Activated CD8-positive, alpha-beta memory T cell treated with anti-CD3 and anti-CD28 coated beads, Interleukin-2, amount 50 U/mL, for 1 hour (primary cell): ENCODE data around the gene PSMG3.
"Not testable (repeated sequence)": the region's sequence is repeated elsewhere in the genome, so short reads cannot be mapped to it uniquely, and the experiment has no call there.

Experiments
- DNase-seq: peaks from one replicate; pipeline ENCODE4 v3.0.0-alpha.2; 2020; ENCODE audit errors: extremely low read depth

PSMG3 gene

DNA sequence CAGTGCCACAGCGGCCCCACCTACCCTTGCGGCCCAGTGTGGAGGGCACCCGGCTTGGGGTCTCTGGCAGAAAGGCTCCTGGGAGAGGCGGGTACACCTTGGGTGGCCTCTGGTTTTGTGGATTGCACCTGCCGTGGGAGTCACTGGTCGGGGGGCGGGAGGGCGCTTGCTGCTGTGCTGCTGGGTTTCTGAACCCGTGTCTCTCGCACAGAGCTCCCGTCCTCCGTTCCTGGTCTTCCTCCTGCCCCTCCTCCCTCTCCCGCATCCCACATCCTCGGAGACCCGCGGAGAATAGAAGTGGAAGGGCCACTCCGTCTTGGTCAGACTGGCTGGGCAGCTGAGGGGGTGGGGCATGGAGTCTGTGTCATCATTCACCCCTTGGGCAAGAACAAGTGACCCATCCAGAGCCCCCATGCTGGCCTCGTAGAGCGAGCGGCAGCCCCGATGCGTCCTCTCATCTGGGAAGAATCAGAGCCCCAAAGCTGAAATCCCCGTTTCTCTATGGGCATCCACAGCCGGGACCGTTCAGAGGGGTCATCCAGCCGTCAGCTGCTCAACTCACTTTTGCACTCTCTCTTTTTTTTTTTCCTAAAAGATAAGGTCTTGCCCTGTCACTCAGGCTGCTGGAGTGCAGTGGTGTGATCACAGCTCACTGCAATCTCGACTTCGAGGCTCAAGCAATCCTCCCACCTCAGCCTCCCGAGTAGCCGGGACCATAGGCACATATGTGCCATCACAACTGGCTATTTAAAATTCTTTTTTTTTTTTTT, 35.3 kb downstream of the PSMG3 start:
- no peak for DNase-seq

DNA sequence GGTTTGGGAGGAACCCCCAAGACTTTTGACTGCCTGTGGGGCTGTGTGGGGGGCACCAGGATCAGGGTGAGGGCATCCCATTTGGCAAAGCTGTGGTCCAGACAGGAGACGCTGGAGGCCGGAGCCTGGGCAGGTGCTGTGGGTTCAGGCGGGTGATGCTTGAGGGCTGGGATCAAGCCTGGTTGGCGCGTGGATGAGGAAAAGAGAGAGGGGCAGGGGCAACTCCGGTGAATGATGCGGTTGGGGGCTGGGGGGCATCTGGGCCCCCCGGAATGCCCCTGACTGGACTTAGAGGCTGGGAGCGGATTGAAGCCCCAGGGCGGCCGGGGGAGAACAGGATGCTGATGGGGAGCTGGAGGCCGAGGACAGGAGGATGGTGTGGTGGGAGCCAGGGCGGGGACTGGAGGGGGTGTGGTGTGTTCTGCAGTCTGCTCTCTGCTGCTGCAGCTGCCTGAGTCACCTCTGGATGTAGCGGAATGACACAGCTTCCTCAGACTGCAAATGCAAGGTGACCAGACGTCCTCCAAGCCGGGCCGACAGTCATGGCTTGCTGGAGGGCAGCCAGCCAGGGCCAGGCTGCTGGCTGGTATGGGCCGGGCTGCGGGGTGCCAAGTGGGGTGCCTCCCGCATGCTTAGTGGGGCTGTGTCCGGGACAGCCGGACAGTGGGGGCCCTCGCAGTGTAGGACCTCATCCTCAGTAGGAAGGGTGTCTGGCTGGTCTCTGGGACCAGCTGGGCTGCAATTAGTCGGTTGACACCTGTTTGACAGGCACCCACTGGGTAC, 36.1 kb downstream of the PSMG3 start:
- DNase-seq, result no peak

DNA sequence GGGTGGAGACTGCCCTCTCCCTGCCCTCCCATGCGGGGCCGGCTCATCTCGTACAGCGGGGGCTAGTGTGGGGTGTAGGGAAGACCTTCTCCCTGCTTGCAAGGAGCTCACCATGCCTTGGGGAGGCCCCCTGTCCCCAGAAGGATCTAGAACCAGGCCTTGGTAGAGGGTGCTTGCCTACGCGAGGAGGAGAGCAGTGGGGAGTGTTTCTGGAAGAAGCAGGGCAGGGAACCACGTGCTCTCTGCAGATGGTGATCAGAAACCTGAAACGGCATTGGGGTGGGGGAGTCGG, 36.6 kb downstream of the PSMG3 start:
- no peak for DNase-seq

DNA sequence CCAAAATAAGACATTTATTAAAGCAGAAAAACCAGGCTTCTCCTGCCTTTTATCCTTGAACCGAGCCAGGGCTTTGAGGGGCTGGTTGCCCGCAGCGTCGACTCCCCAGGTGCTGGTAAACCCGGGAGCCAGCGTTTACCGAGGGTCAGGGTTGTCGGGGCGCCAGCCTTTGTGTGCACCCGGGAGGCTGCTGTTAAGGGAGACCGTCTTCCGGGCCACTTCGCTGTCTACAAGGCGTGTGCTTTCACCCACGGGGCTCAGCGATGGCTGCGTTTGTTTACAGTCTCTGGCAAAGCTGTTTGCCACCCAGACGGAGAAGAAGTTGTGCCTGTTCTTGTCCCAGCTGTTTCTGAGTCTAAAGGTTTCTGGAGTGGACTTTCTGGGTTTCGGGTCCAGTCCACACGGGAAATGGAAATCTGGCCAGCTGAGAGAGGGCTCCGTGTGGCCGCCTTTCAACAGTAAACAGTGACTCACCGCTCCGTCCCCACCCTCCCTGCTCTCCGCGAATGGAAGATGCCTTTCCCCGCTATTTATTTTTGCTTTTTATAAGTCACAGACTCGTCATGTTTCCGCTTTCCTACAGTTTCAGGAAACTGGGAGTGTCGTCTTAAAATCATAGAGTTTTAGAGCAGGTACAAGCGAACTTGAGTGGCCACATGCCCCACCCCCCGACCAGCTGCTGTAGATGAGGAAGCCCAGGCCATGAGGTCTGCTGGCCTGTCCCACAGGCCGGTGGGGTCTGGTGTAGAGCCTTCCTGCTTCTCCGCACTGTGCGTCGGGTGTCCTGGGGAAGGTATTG, 37.2 kb downstream of the PSMG3 start:
- peak; percentile 52 for DNase-seq

DNA sequence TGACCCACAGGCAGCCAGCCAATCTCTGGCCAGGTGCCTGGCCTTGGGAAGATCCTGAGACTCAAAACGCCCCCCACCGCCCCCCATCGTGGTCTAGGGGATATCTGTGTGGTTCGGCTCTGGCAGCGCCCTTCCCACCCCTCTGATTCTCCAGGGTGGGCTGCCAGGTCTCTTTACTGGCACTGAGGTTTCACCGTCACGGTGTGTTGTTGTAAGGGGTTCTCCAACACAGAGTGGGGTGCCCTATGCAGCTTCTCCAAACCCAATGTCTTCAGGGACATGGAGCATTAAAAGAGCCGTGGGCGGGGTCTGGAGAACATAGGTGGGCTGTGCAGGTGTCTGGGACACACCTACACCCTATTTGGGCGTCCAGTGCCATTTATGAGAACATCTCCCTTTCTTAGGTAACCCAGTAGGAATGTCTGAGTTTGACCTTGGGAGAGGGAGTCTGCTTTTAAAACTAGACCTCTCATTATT, 37.8 kb downstream of the PSMG3 start:
- no peak for DNase-seq

DNA sequence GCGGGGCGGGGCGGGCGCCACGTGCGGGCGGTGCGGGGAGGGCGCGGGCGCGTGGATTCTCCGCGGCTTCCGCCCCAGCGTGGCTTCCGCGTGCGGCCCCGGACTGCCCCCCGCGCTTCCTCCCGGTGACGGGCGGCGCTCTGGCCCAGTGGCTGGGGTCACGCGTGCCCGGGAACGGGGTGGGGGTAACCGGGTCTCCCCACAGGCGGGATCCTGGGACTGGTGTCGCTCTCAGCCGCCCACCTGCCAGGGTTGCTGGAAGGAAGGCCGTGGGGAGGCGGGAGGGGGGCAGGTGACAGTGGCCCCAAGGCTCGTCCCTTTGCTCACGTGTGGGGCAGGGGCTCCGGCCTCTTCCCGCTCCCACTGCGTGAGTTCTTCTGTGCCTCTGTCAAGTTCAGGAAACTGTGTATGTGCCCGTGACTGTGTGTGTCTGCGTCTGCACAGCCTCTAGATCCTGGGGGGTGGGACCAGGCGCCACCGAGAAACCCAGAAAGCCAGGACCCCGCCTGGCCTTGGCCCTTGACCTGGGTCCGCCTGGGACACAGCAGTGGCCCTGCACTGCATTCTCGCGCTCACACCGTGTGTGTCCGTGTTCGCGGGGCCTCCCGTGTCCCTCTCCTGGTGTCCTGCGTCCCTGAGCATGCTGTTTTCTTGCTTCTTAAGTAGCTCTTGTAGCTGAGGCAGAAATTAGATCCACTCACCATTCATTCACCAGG, 38.4 kb downstream of the PSMG3 start:
- DNase-seq, result no peak

DNA sequence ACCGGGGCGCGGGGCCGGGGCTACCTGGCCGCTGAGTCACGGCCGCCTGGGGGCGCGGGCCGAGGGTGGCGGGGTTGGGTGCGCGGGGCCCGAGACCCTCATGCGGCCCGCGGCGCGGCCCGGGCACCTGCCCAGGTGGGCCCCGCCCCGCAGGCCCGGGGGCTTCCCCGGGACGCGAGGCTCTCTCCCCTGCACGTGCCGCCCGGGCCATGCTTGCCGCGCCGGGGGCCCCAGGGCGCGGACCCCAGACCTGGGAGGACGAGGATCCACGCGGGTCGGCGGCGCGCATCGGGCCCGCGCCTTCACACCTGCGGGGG, 38.9 kb downstream of the PSMG3 start:
- no peak for DNase-seq

DNA sequence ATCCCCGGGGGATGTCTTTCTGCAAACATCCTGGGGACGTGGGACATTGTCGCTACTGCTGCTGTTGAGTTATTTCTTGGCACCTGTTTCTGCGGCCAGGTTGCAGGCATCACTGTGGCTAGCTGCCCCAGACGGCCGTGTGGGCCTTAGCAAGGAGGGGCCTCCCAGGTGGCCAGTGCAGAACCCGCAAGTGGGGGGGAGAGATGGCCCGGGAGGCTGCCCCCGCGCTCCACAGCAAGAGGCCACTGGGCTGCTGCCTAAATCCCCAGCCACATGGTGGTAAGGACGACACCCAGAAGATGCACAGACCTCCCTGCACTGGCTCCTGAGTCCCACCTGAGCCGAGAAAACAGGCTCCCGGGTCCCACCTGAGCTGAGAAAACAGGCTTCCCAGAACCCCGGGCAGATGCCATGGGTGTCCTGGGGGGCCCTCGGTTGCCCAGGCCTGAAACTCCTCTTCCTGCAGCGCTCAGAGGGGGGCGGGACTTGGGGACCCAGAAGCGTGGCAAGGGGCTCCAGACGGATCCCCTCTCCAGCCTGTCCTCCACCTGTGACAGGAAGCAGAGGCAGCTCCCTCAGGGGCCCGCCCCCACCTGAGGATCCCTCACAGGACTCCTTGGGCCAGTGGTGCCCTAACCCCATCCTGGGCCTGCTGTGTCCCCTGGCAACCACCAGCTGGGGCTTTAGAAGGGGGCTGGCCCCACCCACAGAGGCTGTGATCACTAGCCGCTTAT, 40.3 kb downstream of the PSMG3 start:
- DNase-seq, result no peak

DNA sequence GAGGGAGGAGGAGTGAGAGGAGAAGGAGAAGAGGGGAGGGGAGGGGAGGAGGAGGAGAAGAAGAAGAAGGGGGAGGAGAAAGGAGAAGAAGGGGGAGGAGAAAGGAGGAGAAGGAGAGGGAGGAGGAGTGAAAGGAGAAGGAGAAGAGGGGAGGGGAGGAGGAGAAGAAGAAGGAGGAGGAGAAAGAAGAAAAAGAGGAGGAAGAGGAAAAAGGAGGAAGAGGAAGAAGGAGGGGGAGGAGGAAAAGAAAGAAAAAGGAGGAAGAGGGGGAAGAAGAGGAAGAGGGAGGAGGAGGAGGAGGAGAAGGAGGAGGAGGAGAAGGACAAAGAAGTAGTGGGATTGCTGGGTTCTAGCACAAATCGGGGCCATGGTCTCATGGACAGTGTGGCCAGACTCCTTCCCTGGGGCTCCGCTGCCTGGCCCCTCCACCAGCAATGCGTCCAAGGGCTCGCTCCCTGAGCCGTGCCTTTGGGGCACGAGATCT, 43.5 kb downstream of the PSMG3 start:
- no peak for DNase-seq

DNA sequence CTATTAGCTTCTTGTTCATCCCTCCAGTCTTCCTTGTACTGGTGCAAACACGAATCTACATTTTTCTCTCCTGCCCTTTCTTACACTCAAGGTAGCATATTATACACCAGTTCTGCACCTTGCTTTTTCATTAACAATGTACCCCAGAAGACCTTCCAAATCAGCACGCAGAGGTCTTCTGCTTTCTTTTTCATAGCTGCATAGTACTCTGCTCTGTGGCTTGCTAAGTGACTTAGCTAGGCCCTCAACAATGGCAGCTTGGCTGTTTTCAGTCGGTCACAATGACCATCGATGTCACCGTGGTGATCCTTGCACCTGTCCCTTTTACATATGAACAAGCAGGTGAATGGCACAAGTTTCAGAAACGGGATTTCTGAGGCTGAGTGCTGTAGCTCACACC, 44.4 kb downstream of the PSMG3 start:
- no peak for DNase-seq

DNA sequence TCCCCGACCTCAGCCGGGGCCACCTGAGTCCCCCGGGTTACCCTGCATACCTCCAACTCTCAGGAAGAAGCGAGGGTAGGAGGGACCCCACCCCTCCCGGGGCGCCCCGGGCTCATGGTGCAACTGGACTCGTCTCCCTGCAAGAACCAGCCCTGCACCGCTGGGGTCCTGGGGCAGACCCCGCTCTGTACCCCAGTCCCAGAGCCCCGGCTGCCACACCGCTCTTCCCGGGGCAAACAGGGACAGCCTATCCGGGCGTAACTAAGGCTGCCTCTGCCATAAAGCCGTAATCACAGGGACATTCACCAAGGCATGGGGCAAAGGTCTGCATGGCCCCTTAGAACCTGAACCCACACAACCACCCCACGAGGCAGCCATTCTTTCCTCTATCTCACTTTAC, 46.0 kb downstream of the PSMG3 start:
- no peak for DNase-seq

DNA sequence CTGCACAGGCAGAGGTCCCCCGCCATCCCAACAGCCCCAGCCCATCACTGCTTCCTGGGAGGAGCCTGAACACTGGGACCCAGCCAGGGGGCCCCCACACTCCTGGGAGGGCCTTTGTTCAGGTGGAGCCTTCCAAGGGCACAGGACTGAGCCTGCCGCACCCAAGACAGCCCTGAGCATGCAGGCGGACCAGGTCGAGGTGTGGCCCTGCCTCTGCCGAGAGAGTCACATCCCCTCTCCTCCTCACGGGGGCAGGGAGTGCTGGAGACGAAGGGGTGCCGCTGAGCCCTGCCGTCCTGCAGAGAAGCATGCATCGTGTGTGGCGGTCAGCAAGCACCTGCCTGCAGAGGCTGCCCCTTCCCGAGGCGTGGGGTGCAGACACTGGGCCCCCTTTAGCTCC, 46.6 kb downstream of the PSMG3 start:
- no peak for DNase-seq

DNA sequence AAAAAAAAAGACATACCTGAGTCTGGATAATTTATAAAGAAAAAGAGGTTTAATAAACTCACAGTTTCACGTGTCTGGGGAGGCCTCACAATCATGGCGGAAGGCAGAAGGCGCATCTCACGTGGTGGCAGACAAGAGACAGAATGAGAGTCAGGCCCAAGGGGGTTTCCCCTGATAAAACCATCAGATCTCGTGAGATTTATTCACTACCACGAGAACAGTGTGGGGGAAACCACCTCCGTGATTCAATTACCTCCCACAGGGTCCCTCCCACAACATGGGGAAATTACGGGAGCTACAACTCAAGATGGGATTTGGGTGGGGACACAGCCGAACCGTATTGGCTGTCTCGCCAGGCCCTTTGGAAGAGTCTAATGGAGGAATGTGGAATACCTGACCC, 48.4 kb downstream of the PSMG3 start:
- no peak for DNase-seq

DNA sequence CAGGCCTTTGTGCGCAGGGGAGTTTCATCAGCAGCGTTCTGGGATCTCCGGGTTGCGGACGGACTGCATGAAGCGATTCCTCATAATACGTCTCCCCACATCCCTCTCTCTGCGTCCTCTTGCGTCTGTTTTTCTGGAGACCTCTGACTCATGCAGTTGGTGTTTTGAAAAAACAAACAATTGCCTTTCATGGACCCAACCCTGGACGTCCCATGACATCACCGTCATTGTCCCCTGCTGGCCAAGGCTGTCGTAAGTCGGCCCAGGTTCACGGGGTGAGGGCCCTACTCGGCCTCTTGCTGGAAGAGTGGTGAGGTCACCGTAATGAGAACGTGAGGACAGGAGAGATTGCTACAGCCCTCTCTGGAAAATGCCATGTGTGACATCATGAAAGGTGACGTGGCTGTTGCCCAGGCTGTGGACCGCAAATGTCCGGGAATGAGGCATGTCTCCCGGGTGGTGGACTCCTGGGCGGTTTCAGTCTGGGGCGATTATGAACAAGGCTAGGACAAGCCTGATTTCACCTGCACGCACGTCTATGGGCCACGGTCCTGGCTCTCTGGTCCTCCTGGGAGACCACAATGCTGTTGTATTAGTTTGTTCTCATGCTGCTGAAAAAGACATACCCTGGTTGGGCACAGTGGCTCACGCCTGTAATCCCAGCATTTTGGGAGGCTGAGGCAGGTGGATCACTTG, 49.1 kb downstream of the PSMG3 start:
- no peak for DNase-seq

DNA sequence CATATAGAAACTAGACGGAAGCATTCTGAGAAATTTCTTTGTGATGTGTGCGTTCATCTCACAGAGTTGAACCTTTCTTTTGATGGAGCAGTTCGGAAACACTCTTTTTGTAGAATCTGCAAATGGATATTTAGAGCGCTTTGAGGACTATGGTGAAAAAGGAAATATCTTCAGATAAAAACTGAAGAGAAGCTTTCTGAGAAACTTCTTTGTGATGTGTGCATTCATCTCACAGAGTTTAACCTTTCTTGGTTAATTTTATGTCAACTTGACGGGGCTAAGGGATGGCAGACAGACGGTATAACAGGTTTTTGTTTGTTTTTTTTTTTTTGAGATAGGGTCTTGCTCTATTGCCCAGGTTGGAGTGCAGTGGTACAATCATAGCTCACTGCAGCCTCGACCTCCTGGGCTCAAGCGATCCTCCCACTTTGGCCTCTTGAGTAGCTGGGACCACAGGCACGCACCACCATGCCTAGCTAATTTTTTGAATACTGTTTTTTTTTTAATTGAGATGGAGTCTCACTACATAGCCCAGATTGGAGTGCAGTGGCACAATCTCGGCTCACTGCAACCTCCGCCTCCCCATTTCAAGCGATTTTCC, 50.4 kb downstream of the PSMG3 start:
- DNase-seq, result not testable (repeated sequence)
